Common myeloid progenitor, CD34-positive (primary cell): ENCODE results near the gene THOP1.

ENCODE experiments used
- CTCF ChIA-PET: fragments of 350-600 bp; sonication (Branson Sonifier 250); formaldehyde crosslinking; loops from one replicate; lab custom pipeline; 2021; ENCODE audit warnings: antibody characterized with exemption; lab: Charles Lee
- POLR2A ChIA-PET: fragments of 350-600 bp; sonication (Branson Sonifier 250); formaldehyde crosslinking; loops from one replicate; lab custom pipeline; 2021; ENCODE audit warnings: antibody characterized with exemption; lab: Charles Lee
- DNase-seq, 3 donors: peaks; one replicate each; pipeline versions ENCODE4 v3.0.0 to v3.0.0-alpha.2; 2013
- H3K27ac ChIP-seq, 2 experiments: 1 replicate in 1 of 2; 2 replicates in 1 of 2; pipeline ENCODE4 v1.7.0; 2013; ENCODE audit warnings: inconsistent platforms in 2 of 2, low read length in 2 of 2, mild to moderate bottlenecking in 2 of 2, low read depth in 1 of 2, moderate library complexity in 1 of 2; ENCODE audit not compliant: severe bottlenecking in 2 of 2, insufficient read depth in 1 of 2, poor library complexity in 1 of 2
- H3K27me3 ChIP-seq, 5 experiments: replicated peaks in 2 of 5; 1 replicate in 3 of 5; 2 replicates in 2 of 5; pipeline versions ENCODE4 v1.6.1 to v1.7.0; 2013; ENCODE audit warnings: low read length in 4 of 5, mild to moderate bottlenecking in 2 of 5, moderate library complexity in 2 of 5, inconsistent platforms in 1 of 5; ENCODE audit not compliant: insufficient read depth in 5 of 5, control insufficient read depth in 4 of 5
- H3K36me3 ChIP-seq, 4 experiments: 1 replicate in 2 of 4; 2 replicates in 2 of 4; pipeline versions ENCODE4 v1.6.1 to v1.7.0; 2013; ENCODE audit warnings: low read length in 3 of 4, control low read depth in 1 of 4, mild to moderate bottlenecking in 1 of 4; ENCODE audit not compliant: control insufficient read depth in 4 of 4, insufficient read depth in 4 of 4
- H3K4me1 ChIP-seq, 4 experiments: 1 replicate in 3 of 4; 2 replicates in 1 of 4; pipeline versions ENCODE4 v1.6.1 to v1.7.1; 2013; ENCODE audit warnings: low read length in 3 of 4, mild to moderate bottlenecking in 3 of 4, control low read depth in 1 of 4, inconsistent platforms in 1 of 4, moderate library complexity in 1 of 4; ENCODE audit not compliant: control insufficient read depth in 4 of 4, insufficient read depth in 4 of 4; ENCODE audit errors: control extremely low read depth in 1 of 4
- H3K4me3 ChIP-seq, 7 experiments: 1 replicate in 4 of 7; 2 replicates in 3 of 7; pipeline versions ENCODE4 v1.5.1 to v1.7.0; 2013; ENCODE audit warnings: mild to moderate bottlenecking in 7 of 7, low read length in 6 of 7, moderate library complexity in 6 of 7, inconsistent platforms in 2 of 7, low read depth in 2 of 7, control low read depth in 1 of 7; ENCODE audit not compliant: insufficient read depth in 4 of 7, control insufficient read depth in 1 of 7; ENCODE audit errors: extremely low read depth in 1 of 7
- H3K9me3 ChIP-seq, 5 experiments: 1 replicate in 4 of 5; 2 replicates in 1 of 5; pipeline versions ENCODE4 v1.6.1 to v1.7.1; 2013; ENCODE audit warnings: low read length in 4 of 5, mild to moderate bottlenecking in 2 of 5, inconsistent platforms in 1 of 5, low read depth in 1 of 5, moderate library complexity in 1 of 5; ENCODE audit not compliant: control insufficient read depth in 4 of 5, insufficient read depth in 2 of 5; ENCODE audit errors: control extremely low read depth in 1 of 5
- WGBS: methylation state at CpG from one replicate; pipeline ENCODE4 v1.1.5; 2013; ENCODE audit not compliant: insufficient coverage; 5-methylcytosine and 5-hydroxymethylcytosine counted together

Gene THOP1

GRCh38 chr19:2774083-2774679 lies 11.1 kb upstream of the THOP1 start:
- no peaks in the 10 kb centered on the region for H3K9me3 ChIP-seq
- WGBS = 96% methylated on average over 31 of the region's 32 CpGs
- POLR2A ChIA-PET = interaction anchor here (0.7 kb wide), 1 partner anchor 405 kb away, joined by 3 read pairs; no protein-coding TSS in a partner anchor
- no peak overlapping the region for H3K27ac ChIP-seq
- no peaks in the 10 kb centered on the region for H3K27me3 ChIP-seq
- DNase-seq = no peak
- peaks cover 0 to 44% (median 43%) of the 10 kb centered on the region in 4 experiments for H3K4me1 ChIP-seq
- peaks cover 0 to 37% (median 8%) of the 10 kb centered on the region in 4 experiments for H3K36me3 ChIP-seq
- CTCF ChIA-PET = interaction anchor here (1.1 kb wide), 1 partner anchor 38 kb away, joined by 3 read pairs; no protein-coding TSS in a partner anchor
- H3K4me3 ChIP-seq = no peak overlapping the region

DNA sequence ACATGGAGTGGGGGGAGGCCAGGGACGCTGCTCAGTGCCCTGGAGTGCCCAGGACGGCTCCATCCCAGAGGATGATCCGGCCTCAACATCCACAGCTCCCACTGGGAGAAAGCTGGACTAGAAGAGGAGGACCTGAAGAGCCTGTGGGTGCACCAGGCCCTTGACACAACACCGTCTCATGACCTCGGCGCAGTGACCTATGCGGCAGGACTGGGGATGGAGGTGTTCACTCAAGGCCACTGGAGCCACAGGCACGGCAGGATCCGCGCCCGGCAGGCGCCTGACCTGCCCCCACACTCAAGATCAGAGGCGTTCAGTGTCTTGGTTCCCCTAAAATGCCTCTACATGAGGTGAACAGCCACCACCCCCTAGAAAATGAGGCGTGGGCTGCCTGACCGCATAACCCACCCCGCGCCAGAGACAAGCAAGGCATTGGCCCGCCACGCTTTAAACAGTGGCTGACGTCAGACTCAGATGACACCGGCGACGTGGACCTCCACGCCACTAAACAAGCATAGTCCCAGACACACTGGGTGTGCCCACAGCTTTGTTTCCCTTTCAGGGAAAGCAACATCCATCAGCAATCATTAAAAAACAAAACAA lies 10.2 kb upstream of the THOP1 start:
- ChIA-PET POLR2A (interaction anchor here (1.1 to 1.4 kb wide), 2 partner anchors 10 to 66 kb away, joined by 3 to 5 read pairs; partner anchors contain the start of gene ZNF555), CTCF (interaction anchor here (1.1 to 1.3 kb wide), 2 partner anchors 39 to 127 kb away, joined by 3 to 4 read pairs; no protein-coding TSS in a partner anchor)
- peak in 2 of 3 donors; percentile 44 to 65 for DNase-seq
- H3K9me3 ChIP-seq = no peaks in the 10 kb centered on the region
- H3K27ac ChIP-seq = peak overlapping the region; percentile 19 to 83
- peaks cover 0 to 42% (median 37%) of the 10 kb centered on the region in 4 experiments for H3K4me1 ChIP-seq
- 84% methylated on average over 21 of the region's 24 CpGs for WGBS
- peaks cover 0 to 37% (median 10%) of the 10 kb centered on the region in 4 experiments for H3K36me3 ChIP-seq
- peak overlapping the region in 4 of 7 experiments; percentile 52 to 67 (median 57) for H3K4me3 ChIP-seq
- no peaks in the 10 kb centered on the region for H3K27me3 ChIP-seq

- Histone ChIP-seq H3K36me3 (peaks cover 0 to 34% (median 12%) of the 10 kb centered on the region in 4 experiments), H3K4me1 (peaks cover 0 to 35% (median 31%) of the 10 kb centered on the region in 4 experiments), H3K27me3 (no peaks in the 10 kb centered on the region), H3K27ac (peak overlapping the region; percentile 48 to 83), H3K4me3 (peak overlapping the region in 5 of 7 experiments; percentile 13 to 67 (median 54)), H3K9me3 (no peaks in the 10 kb centered on the region)
- ChIA-PET CTCF (interaction anchor here (1.3 kb wide), 1 partner anchor 127 kb away, joined by 4 read pairs; no protein-coding TSS in a partner anchor), POLR2A (interaction anchor here (1.1 to 1.4 kb wide), 2 partner anchors 10 to 65 kb away, joined by 3 to 5 read pairs; partner anchors contain the start of gene ZNF555)
- peak; percentile 65 to 85 (median 80) for DNase-seq
- WGBS = 44% methylated on average over 27 of the region's 29 CpGs
These were observed 9.5 kb upstream of the THOP1 start for GRCh38 chr19:2775556-2776430.

DNA sequence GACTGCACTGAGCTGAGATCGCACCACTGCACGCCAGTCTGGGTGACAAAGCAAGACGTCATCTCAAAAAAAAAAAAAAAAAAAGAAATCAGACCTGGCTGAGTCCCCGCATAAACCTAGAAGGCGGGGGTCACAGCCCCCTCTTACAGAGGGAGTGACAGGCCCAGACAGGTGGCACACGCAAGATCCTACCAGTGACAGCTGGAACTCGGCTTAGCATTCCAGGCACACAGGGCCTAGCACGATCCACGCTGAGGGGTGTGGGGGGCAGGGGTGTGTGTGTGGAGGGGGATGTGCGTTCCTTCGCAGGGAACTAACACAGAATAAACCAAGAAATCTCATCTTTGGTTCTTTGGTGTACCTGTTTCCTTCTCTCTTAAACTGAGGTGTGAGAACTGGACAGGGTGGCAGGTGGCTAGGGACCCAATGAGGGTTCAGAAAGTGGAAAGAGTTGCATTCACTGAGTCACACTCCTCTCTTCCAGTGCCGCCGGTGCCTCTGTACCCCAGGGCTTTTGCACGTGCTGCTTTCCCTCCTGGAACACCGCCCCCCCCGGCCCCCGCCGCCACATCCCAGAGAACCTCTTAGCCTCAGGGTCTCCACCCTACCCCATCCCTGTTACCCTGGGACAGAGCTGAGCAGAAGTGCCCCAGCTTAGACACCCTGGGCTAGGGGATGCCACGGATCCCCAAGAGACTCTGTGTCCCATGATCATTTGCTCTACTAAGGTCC lies 7.2 kb upstream of the THOP1 start:
- no peak for DNase-seq
- no peaks in the 10 kb centered on the region for H3K9me3 ChIP-seq
- CTCF ChIA-PET = no interaction called here
- peaks cover 0 to 27% (median 13%) of the 10 kb centered on the region in 4 experiments for H3K36me3 ChIP-seq
- peak overlapping the region in 1 of 2 experiments; percentile 49 for H3K27ac ChIP-seq
- POLR2A ChIA-PET = interaction anchor here (0.5 kb wide), 1 partner anchor 15 kb away, joined by 3 read pairs; no protein-coding TSS in a partner anchor
- H3K27me3 ChIP-seq = no peaks in the 10 kb centered on the region
- 100% methylated on average over 1 of the region's 19 CpGs for WGBS
- no peak overlapping the region for H3K4me3 ChIP-seq
- H3K4me1 ChIP-seq = peaks cover 4 to 40% (median 31%) of the 10 kb centered on the region in 4 experiments

DNA sequence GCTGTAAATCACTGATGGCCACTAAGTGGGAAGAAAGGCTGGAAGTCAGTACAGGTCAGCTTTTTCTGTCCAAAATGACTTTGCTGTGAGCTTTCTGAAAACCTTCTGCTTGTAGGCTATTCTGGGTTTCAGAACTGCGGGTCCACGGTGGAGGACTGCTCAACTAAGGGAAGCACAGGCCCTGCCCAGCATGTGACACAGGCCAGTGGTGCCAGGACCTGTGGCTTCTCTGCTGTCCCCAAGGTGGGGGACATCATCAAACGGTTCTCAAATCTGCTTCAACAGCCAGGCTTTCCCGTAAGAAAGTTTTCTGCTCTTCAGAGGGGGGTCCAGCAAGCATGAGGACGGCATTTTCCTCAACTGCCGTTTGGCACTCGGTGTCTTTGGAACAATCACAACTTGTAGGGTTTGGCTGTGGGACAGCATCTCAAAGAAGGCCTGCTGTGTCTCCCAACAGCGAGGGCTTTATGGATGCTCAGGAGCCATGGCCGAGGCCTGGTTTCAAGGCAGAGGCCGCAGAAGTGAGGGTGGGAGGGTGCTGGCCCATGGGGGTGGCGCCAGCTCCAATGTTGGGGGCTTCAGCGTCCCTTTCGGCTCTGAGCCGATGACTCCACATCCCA lies 6.1 kb upstream of the THOP1 start:
- Histone ChIP-seq H3K27me3 (no peaks in the 10 kb centered on the region), H3K4me3 (no peak overlapping the region), H3K27ac (peak overlapping the region in 1 of 2 experiments; percentile 14), H3K9me3 (no peaks in the 10 kb centered on the region), H3K4me1 (peaks cover 9 to 48% (median 39%) of the 10 kb centered on the region in 4 experiments), H3K36me3 (peaks cover 0 to 22% (median 12%) of the 10 kb centered on the region in 4 experiments)
- DNase-seq = no peak
- ChIA-PET POLR2A (no interaction called here), CTCF (interaction anchor here (1.5 to 3.8 kb wide), 2 partner anchors 8 to 40 kb away, joined by 3 to 26 read pairs; partner anchors contain the start of gene SLC39A3)
- WGBS = 96% methylated on average over 14 of the region's 14 CpGs

DNA sequence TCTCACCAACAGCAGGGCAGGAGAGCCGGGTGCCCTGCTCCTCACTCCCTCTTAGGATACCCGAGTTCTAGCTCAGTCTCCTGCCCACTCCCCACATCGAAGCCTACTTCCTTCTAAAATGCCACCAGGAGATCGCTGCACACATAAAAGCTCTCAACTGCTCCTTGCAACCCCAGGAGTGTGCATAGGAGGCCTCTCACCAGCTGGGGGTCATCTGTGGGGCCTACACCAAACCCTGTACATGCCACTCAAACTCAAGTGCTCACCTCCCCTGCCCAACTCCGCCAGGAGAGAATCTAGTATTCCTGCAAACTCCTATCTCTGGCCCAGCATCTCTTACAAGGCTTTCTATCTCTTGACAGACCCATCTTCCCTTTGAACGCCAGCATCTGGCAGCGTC lies 5.0 kb upstream of the THOP1 start:
- ChIA-PET POLR2A (no interaction called here), CTCF (interaction anchor here (0.6 to 3.8 kb wide), 4 partner anchors 9 to 41 kb away, joined by 3 to 26 read pairs (median 3); partner anchors contain the start of gene SLC39A3)
- peaks cover 0 to 22% (median 12%) of the 10 kb centered on the region in 4 experiments for H3K36me3 ChIP-seq
- DNase-seq = no peak
- H3K27me3 ChIP-seq = no peaks in the 10 kb centered on the region
- H3K27ac ChIP-seq = no peak overlapping the region
- H3K4me3 ChIP-seq = no peak overlapping the region
- 94% methylated on average over 7 of the region's 7 CpGs for WGBS
- H3K4me1 ChIP-seq = peaks cover 9 to 48% (median 39%) of the 10 kb centered on the region in 4 experiments
- no peaks in the 10 kb centered on the region for H3K9me3 ChIP-seq
